MG63 (cell line): Measurements from ENCODE around the gene HRAS. TPM values are rescaled to one million over a fixed set of nuclear protein-coding genes. Genes with fewer than 3 reads are reported as not detected.

ENCODE experiments used
- DNase-seq: peaks from one replicate; pipeline ENCODE4 v3.0.0-alpha.2; 2020
- H3K27me3 ChIP-seq: fragments of 250-450 bp; sonication (Bioruptor Pico); 2 replicates; pipeline ENCODE4 v1.5.1; 2020; ENCODE audit warnings: mild to moderate bottlenecking, moderate library complexity
- H3K36me3 ChIP-seq: fragments of 250-450 bp; sonication (Bioruptor Pico); 2 replicates; pipeline ENCODE4 v1.5.1; 2020; ENCODE audit warnings: mild to moderate bottlenecking, moderate library complexity
- H3K4me3 ChIP-seq: fragments of 250-450 bp; sonication (Bioruptor Pico); 2 replicates; pipeline ENCODE4 v1.5.1; 2020; ENCODE audit warnings: mild to moderate bottlenecking, moderate library complexity
- H3K9me3 ChIP-seq: fragments of 250-450 bp; sonication (Bioruptor Pico); 2 replicates; pipeline ENCODE4 v1.5.1; 2020; ENCODE audit warnings: mild to moderate bottlenecking, moderate library complexity
- total RNA-seq: library from RNA; depleted of rRNA; stranded (reverse); fragments of >200 nt; shearing (Covaris generic); gene quantifications from 2 replicates; pipeline ENCODE4 v1.2.3, GENCODE V29; 2014; ENCODE audit warnings: low replicate concordance

HRAS gene
- total RNA-seq, 1 experiment from 2014 or later, result 207 TPM

GRCh38 chr11:497565-498296, 37.6 kb downstream of the HRAS start:
- no peak for DNase-seq
- Histone ChIP-seq H3K9me3 (no peaks in the 10 kb centered on the region), H3K27me3 (no peaks in the 10 kb centered on the region), H3K36me3 (peaks cover 93% of the 10 kb centered on the region), H3K4me3 (no peak overlapping the region)

DNA sequence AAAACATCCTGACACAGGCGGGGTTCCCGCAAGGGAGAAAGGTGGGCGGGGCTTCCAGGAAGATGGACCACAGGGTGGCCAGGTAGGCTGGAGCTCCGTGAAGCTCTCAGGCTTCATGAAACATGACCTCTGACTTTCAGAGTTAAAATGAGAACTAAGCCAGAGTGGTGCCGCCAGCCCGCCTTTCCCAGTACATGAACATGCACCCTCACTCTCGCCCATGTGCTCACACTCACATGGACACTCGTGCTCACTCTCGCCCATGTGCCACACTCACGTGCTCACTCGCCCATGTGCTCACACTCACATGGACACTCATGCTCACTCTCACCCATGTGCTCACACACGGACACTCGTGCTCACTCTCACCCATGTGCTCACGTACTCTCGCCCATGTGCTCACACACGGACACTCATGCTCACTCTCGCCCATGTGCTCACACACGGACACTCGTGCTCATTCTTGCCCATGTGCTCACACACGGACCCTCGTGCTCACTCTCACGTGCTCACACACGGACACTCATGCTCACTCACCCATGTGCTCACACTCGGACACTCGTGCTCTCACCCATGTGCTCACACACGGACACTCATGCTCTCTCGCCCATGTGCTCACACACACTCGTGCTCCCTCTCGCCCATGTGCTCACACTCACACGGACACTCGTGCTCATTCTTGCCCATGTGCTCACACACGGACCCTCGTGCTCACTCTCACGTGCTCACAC, 38.4 kb downstream of the HRAS start:
- DNase-seq, result no peak
- Histone ChIP-seq H3K4me3 (no peak overlapping the region), H3K36me3 (peaks cover 90% of the 10 kb centered on the region), H3K9me3 (no peaks in the 10 kb centered on the region), H3K27me3 (no peaks in the 10 kb centered on the region)

- Histone ChIP-seq H3K9me3 (no peaks in the 10 kb centered on the region), H3K4me3 (no peak overlapping the region), H3K36me3 (peaks cover 79% of the 10 kb centered on the region), H3K27me3 (no peaks in the 10 kb centered on the region)
- peak; percentile 45 for DNase-seq
Observed at GRCh38 chr11:495537-495931, 39.8 kb downstream of the HRAS start.

DNA sequence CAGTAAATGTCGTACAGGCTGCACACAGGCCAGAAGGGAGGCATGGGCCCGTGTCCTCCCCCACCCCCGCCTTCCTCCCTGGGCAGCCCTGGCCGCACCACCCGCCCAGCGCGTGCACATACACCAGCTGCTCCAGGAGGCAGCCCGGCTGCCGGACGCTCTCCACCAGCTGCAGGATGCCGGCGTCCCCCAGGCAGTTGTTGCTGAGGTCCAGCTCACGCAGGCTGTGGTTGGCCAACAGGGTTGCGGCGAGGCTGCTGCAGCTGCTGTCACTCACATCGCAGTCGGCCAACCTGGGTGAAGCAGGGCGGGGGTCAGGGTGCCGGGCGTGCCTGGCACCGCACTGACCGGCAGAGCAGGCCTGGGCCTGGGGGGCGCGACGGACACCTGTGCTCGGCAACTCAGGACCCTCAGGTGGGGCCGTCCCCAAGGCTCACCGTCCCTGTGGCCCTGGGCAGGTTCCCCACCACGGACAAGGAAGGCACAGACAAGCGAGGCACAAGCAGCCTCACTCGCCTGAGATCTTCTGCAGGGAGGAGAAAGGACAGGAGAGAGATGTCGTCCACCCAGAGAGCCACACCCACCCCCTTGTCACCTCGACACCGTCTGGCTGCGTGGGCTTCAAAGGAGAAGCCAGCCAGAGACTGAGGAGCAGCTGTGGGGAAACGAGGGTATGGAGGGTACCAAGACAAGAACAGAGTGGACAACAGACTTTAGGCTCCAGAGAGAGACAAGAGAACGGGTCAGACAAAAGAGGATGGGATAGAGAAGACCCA, 40.4 kb downstream of the HRAS start:
- Histone ChIP-seq H3K27me3 (no peaks in the 10 kb centered on the region), H3K9me3 (no peaks in the 10 kb centered on the region), H3K4me3 (no peak overlapping the region), H3K36me3 (peaks cover 73% of the 10 kb centered on the region)
- DNase-seq, result no peak

GRCh38 chr11:492427-493226, 42.7 kb downstream of the HRAS start:
- Histone ChIP-seq H3K4me3 (no peak overlapping the region), H3K36me3 (peaks cover 50% of the 10 kb centered on the region), H3K9me3 (no peaks in the 10 kb centered on the region), H3K27me3 (no peaks in the 10 kb centered on the region)
- no peak for DNase-seq

DNA sequence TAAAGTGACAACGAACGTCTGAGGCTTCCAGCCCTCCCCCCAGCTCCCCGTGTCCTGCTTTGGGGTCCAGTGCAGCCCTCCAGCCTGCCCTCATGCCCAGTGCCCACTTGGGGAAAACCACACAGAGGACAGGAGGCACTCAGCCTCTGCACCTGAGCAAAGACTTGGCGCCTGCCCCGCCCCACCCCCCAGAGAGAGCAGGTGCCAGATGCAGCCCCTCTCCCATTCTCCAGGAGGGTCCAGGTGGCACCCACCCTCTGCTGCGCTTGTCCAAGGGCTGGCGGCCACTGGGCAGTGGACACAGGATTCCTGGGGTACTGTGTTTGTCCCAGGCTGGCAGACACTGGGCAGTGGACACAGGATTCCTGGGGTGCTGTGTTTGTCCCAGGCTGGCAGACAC, 44.0 kb downstream of the HRAS start:
- H3K36me3 ChIP-seq, result peaks cover 39% of the 10 kb centered on the region
- no peak overlapping the region for H3K4me3 ChIP-seq
- H3K9me3 ChIP-seq, result no peaks in the 10 kb centered on the region
- no peak for DNase-seq
- no peaks in the 10 kb centered on the region for H3K27me3 ChIP-seq

GRCh38 chr11:490930-491260, 44.5 kb downstream of the HRAS start:
- no peak for DNase-seq
- H3K9me3 ChIP-seq, result no peaks in the 10 kb centered on the region
- H3K4me3 ChIP-seq, result no peak overlapping the region
- H3K36me3 ChIP-seq, result peaks cover 35% of the 10 kb centered on the region
- no peaks in the 10 kb centered on the region for H3K27me3 ChIP-seq

DNA sequence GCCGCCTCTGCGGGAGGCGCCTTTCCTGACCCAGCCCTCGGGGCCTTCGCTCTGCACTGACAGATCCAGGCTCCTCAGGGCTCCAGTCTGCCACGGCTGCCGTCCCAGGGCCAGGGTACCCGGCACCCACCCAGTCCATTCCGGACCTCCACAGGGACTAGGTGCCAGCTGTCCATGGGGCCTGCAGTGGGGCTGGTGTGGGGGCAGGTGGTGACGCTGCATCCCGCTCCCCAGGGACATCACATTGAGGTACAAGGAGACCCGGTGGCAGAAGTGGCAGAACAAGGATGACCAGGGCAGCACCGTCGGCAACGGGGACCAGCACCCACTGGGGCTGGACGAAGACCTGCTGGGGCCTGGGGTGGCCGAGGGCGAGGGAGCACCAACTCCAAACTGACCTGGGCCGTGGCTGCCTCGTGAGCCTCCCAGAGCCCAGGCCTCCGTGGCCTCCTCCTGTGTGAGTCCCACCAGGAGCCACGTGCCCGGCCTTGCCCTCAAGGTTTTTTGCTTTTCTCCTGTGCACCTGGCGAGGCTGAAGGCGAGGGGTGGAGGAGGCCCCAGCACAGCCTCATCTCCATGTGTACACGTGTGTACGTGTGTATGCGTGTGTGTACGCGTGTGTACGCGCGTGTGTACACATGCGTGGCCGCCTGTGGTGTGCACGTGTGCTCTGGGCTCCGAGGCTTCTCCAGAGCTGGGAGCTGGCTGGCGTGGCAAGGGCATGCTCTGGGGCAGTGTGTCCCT, 45.0 kb downstream of the HRAS start:
- peaks cover 29% of the 10 kb centered on the region for H3K36me3 ChIP-seq
- H3K4me3 ChIP-seq, result no peak overlapping the region
- H3K27me3 ChIP-seq, result no peaks in the 10 kb centered on the region
- no peaks in the 10 kb centered on the region for H3K9me3 ChIP-seq
- no peak for DNase-seq

DNA sequence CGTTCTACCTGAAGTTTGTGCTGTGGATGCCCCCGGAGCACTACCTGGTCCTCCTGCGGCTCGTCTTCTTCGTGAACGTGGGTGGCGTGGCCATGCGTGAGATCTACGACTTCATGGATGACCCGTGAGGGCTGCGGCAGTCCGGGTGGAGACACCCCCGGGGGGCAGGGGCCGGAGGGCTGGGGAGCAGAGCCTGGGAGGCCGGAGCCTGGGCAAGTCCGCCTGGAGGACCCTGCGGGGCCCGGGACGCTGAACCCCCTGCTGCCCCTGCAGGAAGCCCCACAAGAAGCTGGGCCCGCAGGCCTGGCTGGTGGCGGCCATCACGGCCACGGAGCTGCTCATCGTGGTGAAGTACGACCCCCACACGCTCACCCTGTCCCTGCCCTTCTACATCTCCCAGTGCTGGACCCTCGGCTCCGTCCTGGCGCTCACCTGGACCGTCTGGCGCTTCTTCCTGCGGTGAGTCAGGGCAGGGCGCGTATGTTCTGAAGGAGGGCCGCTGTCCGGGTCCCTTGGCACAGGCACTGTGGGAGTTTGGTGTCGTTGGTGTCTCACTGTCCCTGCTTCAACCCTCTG, 45.7 kb downstream of the HRAS start:
- no peaks in the 10 kb centered on the region for H3K9me3 ChIP-seq
- peaks cover 23% of the 10 kb centered on the region for H3K36me3 ChIP-seq
- no peaks in the 10 kb centered on the region for H3K27me3 ChIP-seq
- H3K4me3 ChIP-seq, result no peak overlapping the region
- no peak for DNase-seq

DNA sequence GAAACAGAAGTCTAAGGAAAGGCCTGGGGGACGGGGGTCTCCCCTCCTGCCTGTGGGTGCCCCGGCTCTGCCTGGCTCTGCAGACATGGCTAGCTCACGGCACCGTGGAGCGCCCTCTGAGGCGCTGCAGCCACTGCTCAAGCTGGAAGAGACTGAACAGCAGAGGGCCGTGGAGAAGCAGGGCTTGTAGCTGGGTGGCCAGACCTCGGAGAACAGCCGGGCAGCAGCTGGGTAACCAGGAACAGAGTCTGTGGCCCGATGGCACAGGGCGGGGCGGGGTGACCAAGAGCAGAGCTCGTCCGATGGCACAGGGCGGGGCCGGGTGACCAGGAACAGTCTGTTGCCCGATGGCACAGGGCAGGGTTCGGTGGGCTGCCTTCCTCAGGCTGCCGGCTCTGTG, 46.4 kb downstream of the HRAS start:
- peaks cover 17% of the 10 kb centered on the region for H3K36me3 ChIP-seq
- no peaks in the 10 kb centered on the region for H3K27me3 ChIP-seq
- no peak for DNase-seq
- H3K9me3 ChIP-seq, result no peaks in the 10 kb centered on the region
- H3K4me3 ChIP-seq, result no peak overlapping the region

DNA sequence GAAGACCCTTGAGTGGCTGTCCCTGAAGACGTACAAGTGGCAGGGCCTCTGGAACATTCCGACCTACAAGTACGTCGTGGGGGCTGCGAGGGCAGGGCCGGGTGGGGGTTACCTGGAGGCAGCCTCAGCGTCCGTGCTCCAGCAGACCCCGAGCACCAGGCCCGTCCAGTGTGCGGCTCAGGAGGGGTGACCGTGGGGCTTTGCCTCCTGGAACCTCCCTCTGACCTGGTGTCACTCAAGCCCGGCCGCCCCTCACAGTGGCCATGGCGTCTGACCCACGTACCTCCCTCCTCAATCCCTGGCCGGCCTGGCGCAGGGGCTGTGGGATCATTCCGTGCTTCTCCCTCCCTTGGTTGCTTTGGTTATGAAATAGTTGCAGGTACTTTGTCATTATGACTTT, 46.8 kb downstream of the HRAS start:
- no peak for DNase-seq
- Histone ChIP-seq H3K9me3 (no peaks in the 10 kb centered on the region; the same call in 1 of the 2 replicates), H3K36me3 (peaks cover 14% of the 10 kb centered on the region), H3K27me3 (no peaks in the 10 kb centered on the region), H3K4me3 (no peak overlapping the region)

- no peak overlapping the region for H3K4me3 ChIP-seq
- H3K27me3 ChIP-seq, result no peaks in the 10 kb centered on the region
- H3K9me3 ChIP-seq, result no peaks in the 10 kb centered on the region; the same call in 1 of the 2 replicates
- H3K36me3 ChIP-seq, result peaks cover 9% of the 10 kb centered on the region
- no peak for DNase-seq
Observed at GRCh38 chr11:488062-488461, 47.3 kb downstream of the HRAS start.

DNA sequence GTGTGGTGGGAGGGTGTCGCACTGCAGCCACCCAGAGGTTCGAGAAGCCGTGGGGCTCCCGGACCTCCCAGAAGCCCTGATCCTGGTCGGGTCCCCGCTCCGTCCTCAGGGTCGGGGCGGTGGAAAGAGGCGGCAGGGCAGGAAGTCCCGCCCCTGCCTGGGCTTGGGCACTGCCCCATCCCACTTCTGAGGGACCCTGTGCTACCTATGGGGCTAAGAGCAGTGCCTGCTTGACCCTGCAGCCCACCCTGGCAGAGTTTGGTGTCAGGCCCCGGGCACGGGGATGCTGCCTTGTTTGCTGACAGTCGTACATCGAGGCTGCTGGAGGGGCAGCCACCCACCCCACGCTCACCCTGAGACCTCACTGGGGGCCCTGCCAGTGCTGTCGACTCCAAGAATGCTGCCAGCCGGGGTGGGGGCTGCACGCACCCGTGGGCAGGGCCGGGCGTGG, 47.8 kb downstream of the HRAS start:
- H3K36me3 ChIP-seq, result peaks cover 7% of the 10 kb centered on the region
- no peak for DNase-seq
- no peaks in the 10 kb centered on the region; the same call in 1 of the 2 replicates for H3K9me3 ChIP-seq
- no peak overlapping the region for H3K4me3 ChIP-seq
- no peaks in the 10 kb centered on the region for H3K27me3 ChIP-seq

DNA sequence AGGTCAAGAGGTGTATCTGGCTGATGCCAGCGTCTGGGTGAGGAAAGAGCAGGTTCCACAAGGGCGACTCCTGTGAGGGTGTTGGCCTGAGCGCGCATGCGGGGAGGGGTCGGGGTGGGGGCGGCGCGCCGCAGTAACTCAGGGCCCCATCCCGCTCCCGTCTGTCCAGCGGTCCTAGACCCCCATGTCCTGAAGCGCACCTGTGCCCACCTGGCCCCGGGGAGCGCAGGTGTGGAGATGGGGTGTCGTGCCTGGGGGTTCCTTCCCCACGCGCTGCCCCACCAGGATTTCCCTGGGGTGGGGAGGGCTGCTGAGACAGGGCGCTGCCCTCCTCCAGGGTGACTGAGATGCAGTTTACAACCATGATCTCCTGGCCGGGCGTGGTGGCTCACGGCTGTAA, 49.2 kb downstream of the HRAS start:
- H3K27me3 ChIP-seq, result no peaks in the 10 kb centered on the region
- no peak for DNase-seq
- no peak overlapping the region for H3K4me3 ChIP-seq
- H3K9me3 ChIP-seq, result no peaks in the 10 kb centered on the region; the same call in 1 of the 2 replicates
- peaks cover 4% of the 10 kb centered on the region; the same call in 1 of the 2 replicates for H3K36me3 ChIP-seq

DNA sequence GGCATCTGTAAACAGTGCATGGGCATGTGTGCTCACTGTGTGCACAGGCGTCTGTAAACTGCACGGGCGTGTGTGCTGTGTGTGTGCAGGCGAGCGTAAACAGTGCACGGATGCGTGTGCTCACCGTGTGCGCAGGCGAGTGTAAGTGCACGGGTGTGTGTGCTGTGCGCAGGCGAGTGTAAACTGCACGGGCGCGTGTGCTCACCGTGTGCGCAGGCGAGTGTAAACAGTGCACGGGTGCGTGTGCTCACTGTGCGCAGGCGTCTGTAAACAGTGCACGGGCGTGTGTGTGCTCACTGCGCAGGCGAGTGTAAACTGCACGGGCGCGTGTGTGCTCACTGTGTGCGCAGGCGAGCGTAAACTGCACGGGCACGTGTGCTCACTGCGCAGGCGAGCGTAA, 50.8 kb downstream of the HRAS start:
- Histone ChIP-seq H3K27me3 (no peaks in the 10 kb centered on the region), H3K9me3 (no peaks in the 10 kb centered on the region; the same call in 1 of the 2 replicates)
- no peak for DNase-seq

More for the DNA sequence above, 50.8 kb downstream of the HRAS start:
- Histone ChIP-seq H3K36me3 (no peaks in the 10 kb centered on the region), H3K4me3 (no peak overlapping the region)
